SK-N-SH treated with all-trans-retinoic acid at 6 μM for 48 hours (cell line): Measurements from ENCODE around the gene PLB1.

Experiments used
- ARNTL ChIP-seq: fragments of 450-650 bp; formaldehyde crosslinking; IDR thresholded peaks from 2 replicates; pipeline ENCODE4 v1.5.0; 2020; ENCODE audit warnings: low read depth, mild to moderate bottlenecking, moderate library complexity, borderline replicate concordance
- BACH2 ChIP-seq: fragments of 250-450 bp; sonication (Bioruptor Pico); IDR thresholded peaks from 2 replicates; pipeline ENCODE4 v1.9.0; 2021; ENCODE audit warnings: mild to moderate bottlenecking, borderline replicate concordance
- PATZ1 ChIP-seq: fragments of 250-450 bp; sonication (Bioruptor Pico); IDR thresholded peaks from 2 replicates; pipeline ENCODE4 v1.8.0; 2020; ENCODE audit warnings: mild to moderate bottlenecking, moderate library complexity, borderline replicate concordance
- RARB ChIP-seq: fragments of 250-450 bp; sonication (Bioruptor Pico); IDR thresholded peaks from 2 replicates; pipeline ENCODE4 v1.8.0; 2021; ENCODE audit warnings: mild to moderate bottlenecking, moderate library complexity
- SNAI2 ChIP-seq: fragments of 250-450 bp; sonication (Bioruptor Pico); IDR thresholded peaks from 2 replicates; pipeline ENCODE4 v1.5.0; 2020; ENCODE audit warnings: mild to moderate bottlenecking, moderate library complexity
- ZFP3 ChIP-seq: fragments of 250-450 bp; sonication (Bioruptor Pico); IDR thresholded peaks from 2 replicates; pipeline ENCODE4 v1.5.0; 2020; ENCODE audit warnings: mild to moderate bottlenecking, moderate library complexity
- ZNF565 ChIP-seq: fragments of 450-650 bp; formaldehyde crosslinking; conservative IDR thresholded peaks from 2 replicates; pipeline ENCODE4 v1.5.0; 2020; ENCODE audit warnings: low read depth, mild to moderate bottlenecking, moderate library complexity

GRCh38 chr2:28689771-28690170, 193.9 kb downstream of the PLB1 start:
- TF ChIP-seq PATZ1 (no peak), SNAI2 (CRISPR knock-in tag) (no peak), ZNF565 (CRISPR knock-in tag) (no peak), RARB (no peak), ZFP3 (no peak), BACH2 (CRISPR knock-in tag) (no peak), ARNTL (CRISPR knock-in tag) (no peak)
